NCI-H2196 treated with DMSO at 0.1 percent for 48 hours (cell line): ENCODE results near the gene ARHGEF12.

Source experiments
- DNase-seq: peaks from one replicate; lab custom pipeline; 2025; ENCODE audit not compliant: unreplicated experiment; lab: John Stamatoyannopoulos, UW

Gene ARHGEF12

DNA sequence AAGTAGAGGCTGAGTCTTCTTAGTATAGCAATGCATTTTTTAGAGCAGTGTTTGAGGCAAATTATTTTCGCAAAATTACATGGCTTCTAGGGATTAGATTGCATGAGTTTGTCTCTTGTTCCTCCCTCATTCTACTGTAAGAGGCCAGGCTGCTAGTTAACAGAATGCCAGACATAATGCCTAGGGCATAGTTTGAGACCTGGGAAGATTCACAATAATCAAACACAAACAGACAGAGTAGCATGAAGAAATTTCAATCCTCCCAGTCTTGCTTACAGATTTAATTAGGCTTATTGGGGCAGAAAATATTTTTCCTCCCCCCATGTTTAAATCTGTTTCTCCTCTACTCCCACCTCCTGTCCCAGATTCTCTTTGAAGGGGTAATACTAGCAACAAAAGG, 48.3 kb downstream of the ARHGEF12 start:
- DNase-seq: no peak

DNA sequence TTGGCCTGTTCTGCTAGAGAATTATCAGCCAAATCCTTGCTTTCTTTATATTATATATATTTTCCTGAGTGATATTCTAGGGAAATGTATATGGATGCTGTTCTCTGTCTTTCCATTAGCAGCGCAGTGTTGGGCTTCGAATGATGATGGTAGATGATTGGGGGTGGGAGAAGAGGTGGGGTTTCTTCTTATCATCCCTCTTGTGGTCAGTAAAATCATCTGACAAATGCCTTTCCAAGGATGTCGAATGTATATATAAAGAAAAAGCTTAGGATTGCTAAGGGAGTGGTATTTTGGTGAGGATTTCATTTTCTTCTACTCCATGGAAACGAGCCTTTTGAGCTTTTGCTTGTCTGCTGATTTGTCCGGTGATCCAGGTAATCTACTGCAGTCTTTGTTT, 48.9 kb downstream of the ARHGEF12 start:
- no peak for DNase-seq

DNA sequence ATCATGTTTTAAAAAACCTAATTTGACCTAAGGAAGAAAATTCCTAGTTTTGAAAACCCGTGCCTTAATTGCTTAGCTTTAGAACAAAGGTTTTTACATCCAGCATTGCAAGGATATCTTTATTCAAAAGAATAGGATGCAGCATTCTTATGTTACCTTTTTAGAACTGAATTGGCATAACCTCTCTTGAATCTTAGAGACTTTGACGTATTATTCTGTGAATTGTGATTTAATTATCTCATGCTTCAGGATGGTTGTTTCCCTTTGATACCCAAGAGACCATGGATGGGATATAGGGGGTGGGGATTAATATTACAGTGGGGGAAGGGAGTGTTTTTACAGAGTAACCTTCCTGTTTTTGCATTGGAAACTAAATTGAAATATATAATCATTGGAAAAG, 49.4 kb downstream of the ARHGEF12 start:
- no peak for DNase-seq

DNA sequence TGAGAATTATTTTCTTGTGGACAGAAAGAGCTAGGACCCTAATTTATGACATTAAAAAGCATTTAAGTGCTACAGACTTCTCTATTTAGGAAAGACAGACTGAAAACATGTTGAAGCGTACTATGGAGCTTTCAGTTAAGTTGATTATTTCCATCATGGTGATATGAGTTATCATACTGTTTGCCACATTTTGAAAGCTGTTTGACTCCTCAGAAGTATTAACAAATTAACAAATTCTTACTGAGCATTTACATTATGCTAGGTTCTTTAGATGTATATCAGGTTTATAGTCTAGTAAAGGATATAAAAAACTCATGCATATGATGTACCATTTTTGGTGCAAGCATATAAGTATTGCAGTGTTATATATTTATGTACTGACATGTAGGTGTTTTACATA, 50.1 kb downstream of the ARHGEF12 start:
- DNase-seq: no peak

DNA sequence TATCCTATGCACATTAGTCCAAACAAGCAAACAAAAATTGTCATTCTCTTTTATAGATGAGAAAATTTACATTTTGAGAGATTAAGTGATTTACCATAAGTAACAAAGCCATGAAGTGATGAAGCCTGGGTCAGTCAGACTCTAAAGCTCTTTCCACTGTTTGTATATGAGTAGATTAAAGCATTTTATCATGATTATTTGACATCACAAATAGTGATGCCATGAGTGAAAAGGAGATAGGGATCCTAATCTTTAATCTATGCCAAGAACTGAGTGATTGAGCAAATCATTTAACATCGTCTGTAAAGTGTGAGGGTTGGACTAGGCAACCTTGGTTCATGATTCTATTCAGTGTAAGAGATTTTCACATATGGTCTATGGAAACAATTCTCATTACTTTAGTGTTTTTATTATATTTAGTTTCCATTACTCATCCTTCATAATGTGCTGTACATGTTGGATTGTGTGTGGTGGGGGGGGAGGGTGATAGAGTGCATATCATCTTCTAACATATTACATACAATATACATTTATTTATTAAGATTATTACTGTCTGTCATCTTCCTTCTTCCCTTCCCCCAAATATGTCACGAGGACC, 50.7 kb downstream of the ARHGEF12 start:
- no peak for DNase-seq

DNA sequence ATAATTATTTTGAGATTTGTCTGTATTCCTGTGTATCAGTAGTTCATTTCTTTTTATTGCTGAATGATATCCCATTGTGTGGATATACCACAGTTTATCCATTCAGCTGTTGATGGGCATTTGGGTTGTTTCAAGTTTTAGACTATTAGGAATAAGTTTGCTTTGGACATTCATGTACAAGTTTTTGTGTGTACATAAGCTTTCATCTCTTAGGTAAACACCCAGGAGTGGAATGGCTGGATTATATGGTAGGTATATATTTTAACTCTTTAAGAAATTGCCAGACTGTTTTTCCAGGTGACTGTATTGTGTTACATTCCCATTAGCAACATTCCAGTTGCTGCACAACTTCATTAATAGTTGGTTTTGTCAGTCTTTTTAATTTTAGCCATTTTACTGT, 52.0 kb downstream of the ARHGEF12 start:
- no peak for DNase-seq

DNA sequence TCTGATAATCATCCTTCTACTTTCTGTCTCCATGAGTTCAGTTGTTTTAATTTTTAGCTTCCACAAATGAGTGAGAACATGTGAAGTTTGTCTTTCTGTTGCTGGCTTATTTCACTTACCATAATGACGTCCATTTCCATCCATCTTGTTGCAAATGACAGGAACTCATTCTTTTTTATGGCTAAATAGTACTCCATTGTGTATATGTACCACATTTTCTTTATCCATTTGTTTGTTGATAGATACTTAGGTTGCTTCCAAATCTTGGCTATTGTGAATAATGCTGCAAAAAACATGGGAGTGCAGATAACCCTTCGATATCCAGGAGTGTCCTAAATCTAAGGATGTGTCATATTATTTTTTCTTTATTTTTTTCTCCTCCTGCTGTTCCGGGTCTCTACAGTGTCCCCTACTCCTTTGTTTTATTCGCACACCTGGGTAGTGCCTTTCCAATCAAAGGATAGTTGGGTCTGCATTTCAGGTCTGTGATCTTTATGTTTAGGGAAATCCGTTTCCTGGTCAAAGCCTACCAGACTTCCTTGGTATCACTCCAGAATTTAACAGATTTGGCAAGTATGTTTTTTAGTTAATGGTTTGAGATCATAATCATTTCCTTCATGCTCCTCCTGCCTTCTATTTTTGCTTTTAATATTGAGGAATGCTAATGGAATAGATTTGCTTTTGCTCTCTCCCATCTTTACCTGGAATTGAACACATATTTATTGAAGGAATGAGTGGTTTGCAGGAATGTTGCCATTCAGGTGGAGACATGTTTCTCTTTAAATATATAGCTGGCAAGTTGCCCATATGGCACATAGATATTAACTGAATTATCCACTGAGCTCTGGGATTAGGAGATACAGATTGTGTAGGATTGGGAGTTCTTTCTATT, 53.7 kb downstream of the ARHGEF12 start:
- no peak for DNase-seq

DNA sequence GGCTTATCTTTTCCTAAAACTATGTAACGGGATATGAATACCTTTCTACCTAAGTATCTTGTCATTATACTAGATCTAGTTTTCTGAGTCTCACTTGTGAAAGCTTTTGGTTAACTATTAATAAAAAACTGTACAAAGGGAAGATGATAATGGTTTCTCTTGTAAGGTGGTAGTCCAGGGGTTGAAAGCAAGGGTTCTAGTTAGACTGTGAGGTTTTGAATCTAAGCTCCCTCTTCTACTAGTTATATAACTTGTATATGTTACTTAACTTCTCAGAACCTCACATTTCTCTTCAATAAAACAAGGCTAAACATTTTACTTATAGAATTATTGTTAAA, 54.3 kb downstream of the ARHGEF12 start:
- no peak for DNase-seq

DNA sequence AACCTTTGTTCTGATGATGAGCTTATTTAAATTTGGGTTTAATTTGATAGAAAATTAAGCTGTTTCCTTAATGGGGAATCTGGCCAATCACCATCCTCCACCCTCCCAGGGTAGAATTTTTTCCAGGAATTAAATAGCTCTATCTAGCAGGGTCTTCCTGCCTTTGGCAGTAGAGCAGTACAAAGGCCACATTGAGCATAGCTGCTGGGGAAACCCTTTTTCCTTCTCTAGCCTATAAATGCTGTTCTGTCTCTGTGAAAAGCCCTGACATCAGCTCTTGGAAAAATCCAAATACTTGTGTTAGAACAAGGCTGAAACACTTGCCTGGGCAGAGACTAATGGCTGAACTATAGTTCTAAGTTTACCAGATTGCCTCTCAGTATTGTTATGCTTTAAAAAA, 55.1 kb downstream of the ARHGEF12 start:
- DNase-seq: no peak

DNA sequence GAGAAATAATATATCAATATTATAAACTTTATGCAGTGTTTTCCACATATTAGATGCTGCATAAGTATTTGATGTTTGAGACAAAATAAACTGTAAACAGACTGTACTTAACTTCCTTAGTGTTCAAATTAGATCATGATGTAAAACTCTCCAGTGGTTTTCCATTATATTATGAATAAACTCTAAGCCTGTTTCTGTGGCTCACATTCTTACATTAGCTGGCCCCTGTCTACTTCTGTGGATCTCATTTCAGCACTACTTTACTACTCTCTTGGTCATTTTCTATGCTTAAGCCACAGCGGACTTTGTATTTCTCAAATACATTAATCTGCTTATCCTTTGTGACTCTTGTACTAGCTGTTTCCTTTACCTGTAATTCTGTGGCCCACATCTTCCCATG, 55.6 kb downstream of the ARHGEF12 start:
- no peak for DNase-seq

DNA sequence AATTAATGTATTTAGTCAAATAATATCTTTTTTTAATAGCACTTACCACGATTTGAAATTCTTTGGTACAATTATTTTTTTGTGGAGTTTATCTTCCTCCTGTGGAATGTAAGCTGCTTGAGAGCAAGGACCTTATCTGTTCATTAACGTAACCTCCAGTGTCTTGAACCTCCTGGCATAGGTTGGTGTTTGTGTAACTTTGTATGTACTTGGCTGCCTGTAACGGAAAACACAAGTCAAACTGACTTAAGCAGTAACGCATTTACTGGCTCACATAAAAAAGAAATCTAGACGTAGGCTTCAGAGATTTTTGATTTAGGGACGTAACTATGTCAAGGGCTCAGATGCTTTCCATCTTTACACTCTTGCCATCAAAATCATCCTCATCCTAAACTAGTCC, 56.1 kb downstream of the ARHGEF12 start:
- DNase-seq: no peak

DNA sequence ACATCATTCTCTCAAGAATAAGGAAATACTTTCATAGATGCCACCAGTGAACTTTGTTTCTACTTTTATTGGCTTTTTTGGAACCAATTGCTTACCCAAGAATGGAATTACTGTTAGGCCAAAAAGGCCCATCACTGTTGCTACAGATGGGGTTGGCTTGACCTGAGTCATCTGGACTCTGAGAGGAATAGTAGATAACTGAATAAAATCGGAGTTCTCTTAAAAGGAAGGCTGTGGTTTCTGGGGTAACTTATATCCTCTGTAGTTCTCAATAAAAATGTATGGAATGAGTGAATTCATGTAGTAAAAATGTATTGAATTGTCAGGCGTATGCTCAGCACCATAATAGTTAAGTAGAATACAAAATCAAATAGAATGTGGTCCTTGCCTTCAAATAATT, 56.6 kb downstream of the ARHGEF12 start:
- no peak for DNase-seq

DNA sequence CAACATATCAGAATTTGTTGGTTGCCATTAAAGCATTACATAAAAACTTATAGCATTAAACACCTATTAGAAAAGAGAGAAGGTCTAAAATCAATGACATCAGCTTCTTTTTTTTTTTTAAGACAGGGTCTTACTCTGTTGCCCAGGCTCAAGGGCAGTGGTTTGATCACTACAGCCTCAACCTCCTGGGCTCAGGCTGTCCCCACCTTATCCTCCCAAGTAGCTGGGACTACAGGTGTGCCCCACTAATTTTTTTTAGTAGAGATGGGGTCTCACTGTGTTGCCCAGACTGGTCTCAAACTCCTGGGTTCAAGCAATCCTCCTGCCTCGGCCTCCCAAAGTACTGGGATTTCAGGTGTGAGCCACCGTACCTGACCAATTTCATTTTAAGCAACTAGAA, 57.9 kb downstream of the ARHGEF12 start:
- DNase-seq: no peak

DNA sequence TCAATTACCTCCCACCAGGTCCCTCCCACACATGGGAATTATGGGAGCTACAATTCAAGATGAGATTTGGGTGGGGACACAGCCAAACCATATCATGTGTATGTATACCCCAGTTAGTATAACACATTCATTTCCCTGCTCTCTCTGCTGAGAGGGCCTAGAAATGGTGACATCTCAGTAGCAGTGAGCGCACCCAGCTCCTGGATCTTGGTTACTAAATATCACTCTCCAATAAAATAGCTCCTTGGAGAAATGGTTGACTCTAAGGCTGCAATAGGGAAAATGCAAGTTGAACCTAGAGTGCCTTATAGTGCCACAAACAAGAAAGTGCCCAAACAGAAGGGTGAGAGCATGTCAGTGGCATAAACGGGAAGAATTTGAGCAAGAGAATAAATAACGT, 59.6 kb downstream of the ARHGEF12 start:
- no peak for DNase-seq

DNA sequence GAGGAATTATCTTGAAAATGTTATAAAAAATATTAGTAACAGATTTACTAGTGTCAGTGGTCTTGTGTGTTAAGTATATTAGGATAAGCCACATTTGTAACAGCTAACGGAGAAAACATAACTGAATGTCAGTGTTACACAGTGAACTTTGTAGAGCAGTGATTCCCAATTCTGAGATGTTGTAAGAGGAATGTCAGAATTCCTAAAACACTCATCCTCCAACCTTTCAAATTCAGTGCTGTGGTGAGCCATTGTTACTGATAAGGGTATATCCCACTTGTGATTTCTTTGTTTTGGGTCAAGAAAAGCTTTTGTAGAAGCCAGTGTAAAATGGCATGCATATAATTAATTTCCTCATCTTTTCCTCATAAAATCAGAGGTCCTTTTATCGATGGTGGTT, 61.9 kb downstream of the ARHGEF12 start:
- no peak for DNase-seq

DNA sequence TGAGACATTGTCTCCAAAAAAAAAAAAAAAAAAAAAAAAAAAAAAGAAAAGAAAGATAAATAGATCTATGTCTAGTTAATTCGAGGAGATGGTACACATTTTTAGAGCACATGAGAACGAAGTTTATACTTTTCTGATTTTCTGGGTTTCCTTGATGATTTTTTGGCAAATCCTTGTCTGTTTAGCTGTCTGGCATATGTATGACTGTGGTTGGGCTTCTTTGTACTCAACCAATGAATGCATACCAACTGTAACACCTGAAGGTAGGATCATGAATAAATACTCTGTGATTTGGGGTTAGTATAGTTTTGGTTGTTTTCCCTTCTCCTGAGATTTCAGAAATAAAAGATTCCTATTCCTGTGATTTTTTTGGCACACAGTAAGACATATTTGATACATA, 63.1 kb downstream of the ARHGEF12 start:
- DNase-seq: peak; percentile 4

DNA sequence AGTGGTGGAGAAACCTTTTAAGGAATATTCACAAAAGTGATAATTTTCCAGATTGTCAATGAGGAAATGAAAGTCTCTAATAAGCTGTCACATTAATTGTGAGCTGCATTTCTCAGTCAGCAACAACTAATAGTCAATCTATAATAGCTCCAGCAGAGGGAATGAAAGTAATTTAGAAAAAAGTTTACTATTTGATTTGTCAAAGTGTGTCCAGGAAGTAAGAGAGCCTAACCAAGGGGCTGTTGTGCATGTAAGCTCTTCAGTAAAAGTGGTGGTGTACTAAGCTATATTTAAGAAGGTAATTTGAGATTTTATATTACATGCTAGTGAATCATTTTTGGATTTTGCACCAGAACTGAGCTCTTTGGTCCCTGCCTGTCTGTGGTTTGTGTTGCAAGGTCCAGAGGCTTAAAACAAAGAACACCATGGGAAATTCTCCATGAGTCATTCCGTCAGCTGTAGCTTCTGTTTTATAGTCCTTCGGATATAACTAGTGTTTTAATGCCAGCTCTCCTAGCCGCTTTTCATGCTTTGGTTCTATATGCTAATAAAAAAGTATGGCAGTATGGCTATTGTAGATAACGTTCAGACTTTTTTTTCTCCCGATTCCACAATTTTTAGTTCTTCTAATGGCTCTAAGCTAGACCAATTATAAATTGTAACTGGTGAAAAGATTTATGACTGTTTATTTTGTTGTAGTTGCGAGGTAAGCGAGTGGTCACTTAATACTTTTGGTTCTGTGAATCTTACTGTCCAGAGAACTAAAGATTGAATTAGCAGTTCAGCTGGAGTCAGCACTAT, 64.6 kb downstream of the ARHGEF12 start:
- DNase-seq: peak; percentile 39

DNA sequence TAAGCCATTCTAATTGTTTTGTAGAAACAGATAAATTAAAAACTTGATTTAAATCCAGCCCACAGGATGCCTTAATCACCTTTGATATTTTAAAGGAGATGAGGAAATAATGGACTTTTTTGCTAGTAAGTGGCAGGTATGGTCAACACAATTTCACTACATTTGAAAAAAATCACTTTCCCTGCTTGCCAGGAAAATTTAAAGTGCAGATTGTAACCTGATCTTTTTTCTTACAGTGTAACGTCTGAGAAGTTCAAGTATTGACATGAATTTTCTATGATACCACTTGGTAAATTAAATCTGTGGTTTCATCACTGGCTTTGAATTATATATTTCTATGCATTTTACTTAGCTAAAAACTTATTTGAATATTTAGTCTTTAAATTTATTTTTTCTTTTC, 65.3 kb downstream of the ARHGEF12 start:
- no peak for DNase-seq

DNA sequence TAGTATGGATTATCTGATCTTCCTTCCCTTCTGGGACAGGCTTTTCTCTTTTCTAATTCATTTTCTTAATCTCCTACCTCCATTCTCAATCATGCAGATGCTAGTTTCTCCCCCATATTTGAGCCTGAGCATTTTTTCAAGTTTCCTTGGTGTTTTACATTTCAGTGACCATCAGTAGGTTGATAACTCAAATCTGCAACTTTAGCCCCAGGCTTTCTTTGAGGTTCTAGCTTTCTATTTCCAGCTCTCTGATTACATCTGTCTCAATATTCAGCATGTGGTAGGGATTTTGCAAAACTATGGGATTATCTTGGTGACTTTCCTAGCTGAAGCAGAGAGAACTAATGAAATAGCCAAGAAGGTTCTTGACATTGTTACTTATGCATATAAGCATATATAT, 67.8 kb downstream of the ARHGEF12 start:
- DNase-seq: no peak

DNA sequence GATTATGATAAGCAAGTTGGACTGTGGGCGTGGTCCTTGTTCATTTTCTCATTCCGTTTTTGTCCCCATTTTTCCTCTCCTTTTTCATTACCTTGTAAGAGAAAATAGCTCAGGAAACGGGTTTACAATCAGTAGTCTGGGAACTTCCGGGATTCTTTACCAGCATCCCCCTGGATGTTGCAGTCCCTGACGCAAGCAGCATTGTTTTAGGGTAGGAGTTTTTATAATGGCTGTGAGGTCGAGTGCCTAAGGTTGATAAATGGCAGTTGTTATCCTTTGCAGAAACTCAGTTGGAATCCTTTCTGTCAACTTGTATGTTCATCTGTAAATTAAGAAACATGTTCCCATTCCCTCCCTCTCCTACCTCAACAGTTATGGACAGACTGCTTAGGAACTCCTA, 68.3 kb downstream of the ARHGEF12 start:
- DNase-seq: no peak

DNA sequence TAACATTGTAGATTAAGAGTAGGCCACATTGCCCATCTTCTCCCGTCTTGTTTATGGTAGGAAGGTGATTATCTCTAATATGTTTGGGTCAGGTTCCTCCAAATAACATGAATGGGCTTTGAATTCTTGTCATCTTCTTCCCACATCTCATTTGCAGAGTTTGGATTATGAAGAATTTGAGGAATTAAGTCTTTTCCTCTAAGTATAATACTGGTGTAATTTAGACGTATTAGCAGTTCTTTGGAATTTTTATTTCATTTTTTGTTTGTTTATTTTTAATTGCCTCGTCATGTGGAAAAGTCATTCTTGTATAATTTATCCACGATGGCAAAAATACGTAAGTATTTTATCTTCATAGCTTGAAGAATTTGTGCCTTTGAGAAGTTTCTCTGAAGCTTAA, 73.4 kb downstream of the ARHGEF12 start:
- DNase-seq: no peak
